GM18499 (cell line): ENCODE data around the gene TEX52.

ENCODE experiments used
- ATAC-seq: cut with Tn5 transposase; IDR thresholded peaks from one replicate; pipeline ENCODE4 v1.9.1; 2021; ENCODE audit warnings: moderate number of reproducible peaks; ENCODE audit not compliant: insufficient read depth, unreplicated experiment

TEX52 gene

DNA sequence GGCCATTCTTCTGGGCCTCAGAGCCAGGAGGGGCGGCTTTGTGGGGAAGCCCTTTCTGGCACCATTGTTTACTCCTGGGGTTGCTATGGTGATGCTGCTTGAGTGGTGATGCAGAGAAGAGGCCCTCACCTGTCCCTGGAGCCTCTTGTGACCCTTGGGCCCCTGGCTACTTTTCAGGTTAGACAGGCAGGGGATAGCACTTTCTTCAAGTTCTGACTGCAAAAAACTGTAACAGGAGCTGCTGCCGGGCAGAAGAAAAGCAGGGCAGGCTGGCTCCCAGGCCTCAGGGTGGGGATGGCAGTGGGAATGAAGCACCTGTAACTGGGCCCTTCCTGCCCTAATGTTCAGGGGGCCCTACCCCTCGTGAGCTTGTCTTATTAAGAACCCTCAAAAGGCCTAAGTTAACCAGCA lies at the start of gene TEX52:
Gene TEX52 (minus strand): TSS at position 19 of the 411 bp plus-strand sequence. CDS start 13 bp downstream, at position 6.
- no peak for ATAC-seq

DNA sequence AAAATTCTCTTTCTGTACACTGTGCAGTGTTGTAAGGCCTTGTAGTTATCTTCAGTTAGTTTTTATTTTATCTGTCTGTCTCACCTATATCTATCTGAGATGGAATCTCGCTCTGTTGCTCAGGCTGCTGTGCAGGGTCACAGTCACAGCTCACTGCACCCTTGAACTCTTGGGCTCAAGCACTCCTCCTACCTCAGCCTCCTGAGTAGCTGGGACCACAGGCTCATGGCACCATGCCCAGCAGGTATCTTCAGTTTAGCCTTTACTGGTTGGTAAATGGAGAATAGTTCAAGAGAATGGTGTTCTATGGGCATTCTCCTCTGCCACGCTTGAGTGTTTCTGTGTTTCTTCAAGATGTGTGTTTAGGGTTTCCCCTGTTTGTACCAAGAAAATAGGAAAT lies 47.4 kb upstream of the TEX52 start:
- no peak for ATAC-seq

DNA sequence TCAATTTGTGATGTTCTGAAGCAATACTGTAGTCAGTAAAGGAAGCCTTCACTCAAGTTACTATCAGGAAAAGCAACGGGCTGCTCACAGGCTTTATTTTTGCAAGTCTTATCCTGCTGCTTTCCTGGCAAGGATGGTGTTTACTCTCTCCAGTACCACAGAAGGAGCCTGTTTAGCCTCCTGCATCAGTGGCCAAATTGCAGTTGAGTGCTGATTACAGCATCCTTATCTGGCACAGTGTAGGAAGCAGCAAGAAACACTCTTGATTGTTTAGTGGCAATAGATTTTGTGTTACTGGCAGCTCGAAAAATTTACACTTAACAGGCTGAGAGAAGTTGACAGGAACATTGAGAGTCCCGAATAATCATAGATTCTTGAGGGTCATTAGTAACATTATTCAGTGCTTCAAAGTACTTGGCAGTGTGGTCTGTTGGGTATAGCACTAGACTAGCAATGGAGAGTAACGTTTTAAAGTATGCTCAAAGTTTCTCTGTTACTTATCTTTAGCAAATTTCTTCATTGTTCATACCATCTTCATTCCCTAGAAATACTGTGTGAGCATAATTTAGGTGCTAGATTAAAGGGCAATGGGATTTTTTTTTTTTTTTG lies 45.5 kb upstream of the TEX52 start:
- ATAC-seq, result no peak

DNA sequence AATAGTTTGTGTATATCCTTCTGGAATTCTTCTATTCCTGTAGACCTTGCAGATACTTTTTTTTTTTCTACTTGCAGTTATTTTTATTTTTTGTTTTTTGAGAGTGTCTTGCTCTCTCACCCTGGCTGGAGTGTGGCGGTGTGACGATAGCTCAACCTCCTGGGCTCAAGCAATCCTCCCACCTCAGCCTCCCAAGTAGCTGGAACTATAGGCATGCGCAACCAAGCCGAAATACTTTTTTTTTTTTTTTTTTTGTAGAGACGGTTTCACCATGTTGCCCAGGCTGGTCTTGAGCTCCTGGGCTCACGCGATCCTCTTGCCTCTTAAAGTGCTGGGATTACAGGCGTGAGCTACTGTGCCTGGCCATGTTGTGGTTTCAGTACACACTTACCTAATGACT lies 43.8 kb upstream of the TEX52 start:
- no peak for ATAC-seq

- no peak for ATAC-seq
Observed at GRCh38 chr12:2897418-2897817, 40.6 kb upstream of the TEX52 start.

DNA sequence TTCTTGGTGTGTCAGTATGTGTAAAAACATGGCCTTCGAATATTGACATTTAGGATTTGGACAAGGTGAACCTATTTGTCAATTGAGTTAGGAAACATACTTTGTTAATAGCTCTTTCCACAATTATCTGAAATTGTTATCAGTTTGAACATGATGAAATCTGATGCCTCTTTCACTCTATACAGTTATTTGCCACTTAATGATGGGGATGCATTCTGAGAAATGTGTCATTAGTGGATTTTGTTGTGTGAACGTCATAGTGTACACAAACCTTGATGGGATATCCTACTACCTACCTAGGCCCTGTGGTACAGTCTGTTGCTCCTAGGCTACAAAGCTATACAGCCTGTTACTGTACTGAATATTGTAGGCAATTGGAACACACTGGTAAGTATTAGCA lies 38.7 kb upstream of the TEX52 start:
- ATAC-seq, result no peak

GRCh38 chr12:2895051-2895451 lies 38.2 kb upstream of the TEX52 start:
- ATAC-seq, result no peak

- no peak for ATAC-seq
Observed at GRCh38 chr12:2893007-2893406, 36.2 kb upstream of the TEX52 start.

DNA sequence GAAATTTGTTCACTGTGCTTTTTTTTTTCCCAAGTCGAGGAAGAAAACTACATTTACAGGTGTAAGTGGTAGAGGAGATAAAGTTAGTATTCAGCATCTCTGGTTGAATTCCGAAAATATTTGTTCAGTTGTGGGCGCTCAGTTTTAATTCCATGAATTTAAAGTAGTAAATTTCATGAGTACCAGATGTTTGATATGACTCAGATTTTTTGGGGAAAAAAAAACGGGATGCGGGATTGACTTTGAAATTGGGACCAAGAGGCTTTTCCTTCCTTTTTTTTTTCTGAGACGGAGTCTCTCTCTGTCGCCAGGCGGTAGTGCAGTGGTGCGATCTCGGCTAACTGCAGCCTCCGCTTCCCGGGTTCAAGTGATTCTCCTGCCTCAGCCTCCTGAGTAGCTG lies 35.4 kb upstream of the TEX52 start:
- no peak for ATAC-seq

GRCh38 chr12:2891240-2892053 lies 34.6 kb upstream of the TEX52 start:
- peak; percentile 22 for ATAC-seq

DNA sequence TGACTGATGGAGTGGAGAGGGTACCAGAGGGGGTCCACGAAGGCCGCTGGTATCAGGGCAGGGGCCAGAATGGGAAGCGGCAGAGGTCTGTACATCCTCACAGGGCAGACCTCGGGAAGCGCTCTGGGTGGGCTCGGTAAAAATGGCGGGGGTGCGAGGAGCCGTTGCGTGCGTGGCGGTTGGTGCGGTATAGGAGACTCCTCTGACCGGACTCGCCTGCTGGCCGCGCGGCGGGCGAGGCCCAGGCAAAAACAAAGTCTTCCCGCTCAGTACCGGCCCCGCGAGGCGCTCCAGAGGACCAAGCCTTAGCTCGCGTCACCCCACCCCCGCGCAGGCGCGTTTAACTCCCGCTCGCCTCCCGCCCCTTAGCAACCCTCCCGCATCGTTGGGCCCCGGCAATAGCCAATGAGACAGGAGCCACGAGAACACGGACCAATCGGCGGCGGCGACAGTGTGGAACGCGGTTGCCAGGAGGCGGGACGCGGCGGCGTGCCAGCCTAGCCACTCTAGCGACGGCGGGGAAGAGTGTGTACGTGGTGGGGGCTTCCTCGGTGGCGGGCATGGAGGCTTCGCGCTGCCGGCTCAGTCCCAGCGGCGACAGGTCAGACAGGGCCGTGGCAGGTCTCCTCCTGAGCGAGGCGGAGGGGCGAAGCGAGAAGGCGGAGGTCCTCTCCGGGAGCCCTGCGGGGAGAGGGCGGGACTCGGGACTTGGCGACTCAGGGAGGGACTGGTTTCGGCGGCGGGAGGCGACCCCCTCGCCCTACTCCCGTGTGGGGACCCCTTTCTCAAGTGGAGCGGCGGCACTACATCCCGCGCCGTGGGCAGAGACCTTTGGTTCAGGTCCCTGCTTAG lies 33.8 kb upstream of the TEX52 start, which contains the start of gene TULP3:
Gene TULP3 (plus strand): TSS at position 504 of the 852 bp plus-strand sequence. CDS start 57 bp downstream, at position 561.
- ATAC-seq, result peak; percentile 86

GRCh38 chr12:2890001-2890387 lies 33.2 kb upstream of the TEX52 start:
- no peak for ATAC-seq

DNA sequence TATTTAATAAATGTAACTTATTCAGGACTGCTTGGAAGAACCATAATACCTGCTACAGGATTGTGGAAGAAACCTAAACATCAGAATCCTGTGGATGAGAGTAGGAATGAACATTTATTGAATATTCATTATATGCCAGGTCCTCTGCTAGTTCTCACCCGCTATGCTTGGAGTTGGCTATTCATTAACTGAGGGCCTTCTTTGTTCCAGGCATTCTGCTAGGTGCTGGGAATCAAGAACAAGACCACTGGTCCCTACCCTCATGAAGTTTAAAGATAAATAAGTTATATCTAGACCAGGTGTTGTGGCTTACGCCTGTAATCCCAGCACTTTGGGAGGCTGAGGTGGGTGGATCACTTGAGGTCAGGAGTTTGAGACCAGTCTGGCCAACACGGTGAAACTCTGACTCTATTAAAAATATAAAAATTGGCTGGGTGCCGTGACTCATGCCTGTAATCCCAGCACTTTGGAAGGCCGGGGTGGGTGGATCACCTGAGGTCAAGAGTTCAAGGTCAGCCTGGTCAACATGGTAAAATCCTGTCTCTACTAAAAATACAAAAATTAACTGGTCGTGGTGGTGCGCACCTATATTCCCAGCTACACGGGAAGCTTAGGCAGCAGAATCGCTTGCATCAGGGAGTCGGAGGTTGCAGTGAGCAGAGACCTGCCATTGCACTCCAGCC lies 30.1 kb upstream of the TEX52 start:
- ATAC-seq, result no peak

GRCh38 chr12:2884810-2885209 lies 28.0 kb upstream of the TEX52 start:
- no peak for ATAC-seq

DNA sequence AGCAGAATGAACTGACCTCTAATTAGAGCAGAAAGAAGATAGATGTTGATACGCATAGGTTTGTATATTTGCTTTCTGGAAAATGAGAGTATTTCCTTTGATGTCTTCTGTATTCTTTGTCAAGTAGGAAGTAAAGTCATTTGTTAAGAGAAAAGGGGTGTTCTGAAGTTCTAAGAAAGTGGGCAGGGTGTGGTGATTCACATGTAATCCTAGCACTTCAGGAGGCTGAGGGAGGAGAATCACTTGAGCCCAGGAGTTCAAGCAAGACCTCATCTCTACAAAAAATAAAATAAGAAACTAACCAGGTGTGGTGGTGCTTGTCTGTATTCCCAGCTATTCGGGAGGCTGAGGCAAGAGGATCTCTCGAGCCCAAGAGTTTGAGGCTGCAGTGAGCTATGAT lies 23.0 kb upstream of the TEX52 start:
- no peak for ATAC-seq

- ATAC-seq, result no peak
Observed at GRCh38 chr12:2877953-2878732, 21.3 kb upstream of the TEX52 start.

DNA sequence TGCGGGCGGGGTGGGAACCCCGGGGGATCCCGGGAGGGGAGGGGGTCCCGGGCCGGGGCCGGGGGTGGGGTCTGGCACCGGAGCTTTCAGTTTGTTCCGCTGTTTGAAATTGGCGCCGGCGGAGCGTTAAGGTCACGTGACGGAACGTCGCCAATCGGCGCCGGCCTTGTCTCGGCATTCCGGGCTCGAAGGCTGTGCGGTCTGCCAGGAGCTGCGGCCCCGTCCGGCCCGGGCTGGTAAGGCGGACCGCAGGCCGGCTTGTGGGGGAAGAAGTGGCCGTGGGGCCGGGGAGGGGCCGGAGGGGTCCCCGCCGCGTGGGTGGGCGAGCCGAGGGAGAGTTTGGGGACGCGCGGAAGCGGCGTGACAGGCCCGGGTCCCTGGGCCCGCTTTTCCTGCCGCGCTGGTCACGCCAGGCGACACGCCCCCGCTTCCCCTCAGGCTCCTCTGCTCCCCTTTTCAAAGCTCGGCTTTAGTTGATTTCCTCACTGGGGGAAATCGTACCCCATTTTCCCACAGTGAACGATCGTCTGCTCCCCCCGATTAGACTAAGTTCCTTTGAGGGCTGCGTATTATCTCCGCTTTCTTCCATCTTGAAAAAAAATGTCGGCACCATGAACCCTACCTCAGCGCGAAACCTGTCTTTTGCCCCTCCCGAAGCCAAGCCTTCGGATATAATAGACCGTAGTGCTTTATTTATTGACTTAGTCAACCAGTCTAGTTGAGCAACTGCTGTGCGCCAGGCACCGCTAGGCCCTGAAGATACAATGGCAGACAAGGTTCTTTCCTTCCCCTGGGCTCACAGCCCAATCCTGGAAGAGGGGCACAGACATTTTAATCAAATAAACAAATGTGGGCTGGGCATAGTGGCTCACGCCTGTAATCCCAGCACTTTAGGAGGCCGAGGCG lies 20.5 kb upstream of the TEX52 start, which contains the start of the genes FOXM1 and RHNO1:
Gene FOXM1 (minus strand): TSS at position 128 of the 906 bp plus-strand sequence. CDS start 2,696 bp downstream, outside the sequence.
Gene RHNO1 (plus strand): TSS at position 177 of the 906 bp plus-strand sequence. CDS start 8,144 bp downstream, outside the sequence.
- ATAC-seq, result peak; percentile 63

GRCh38 chr12:2876431-2877046 lies 19.7 kb upstream of the TEX52 start:
- ATAC-seq, result no peak
